ENCODE results near the gene LRRC74B.

- TF ChIP-seq, protein P1, sequence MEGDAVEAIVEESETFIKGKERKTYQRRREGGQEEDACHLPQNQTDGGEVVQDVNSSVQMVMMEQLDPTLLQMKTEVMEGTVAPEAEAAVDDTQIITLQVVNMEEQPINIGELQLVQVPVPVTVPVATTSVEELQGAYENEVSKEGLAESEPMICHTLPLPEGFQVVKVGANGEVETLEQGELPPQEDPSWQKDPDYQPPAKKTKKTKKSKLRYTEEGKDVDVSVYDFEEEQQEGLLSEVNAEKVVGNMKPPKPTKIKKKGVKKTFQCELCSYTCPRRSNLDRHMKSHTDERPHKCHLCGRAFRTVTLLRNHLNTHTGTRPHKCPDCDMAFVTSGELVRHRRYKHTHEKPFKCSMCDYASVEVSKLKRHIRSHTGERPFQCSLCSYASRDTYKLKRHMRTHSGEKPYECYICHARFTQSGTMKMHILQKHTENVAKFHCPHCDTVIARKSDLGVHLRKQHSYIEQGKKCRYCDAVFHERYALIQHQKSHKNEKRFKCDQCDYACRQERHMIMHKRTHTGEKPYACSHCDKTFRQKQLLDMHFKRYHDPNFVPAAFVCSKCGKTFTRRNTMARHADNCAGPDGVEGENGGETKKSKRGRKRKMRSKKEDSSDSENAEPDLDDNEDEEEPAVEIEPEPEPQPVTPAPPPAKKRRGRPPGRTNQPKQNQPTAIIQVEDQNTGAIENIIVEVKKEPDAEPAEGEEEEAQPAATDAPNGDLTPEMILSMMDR (conservative IDR thresholded peaks at IDR 0.05 in 1 of 2, IDR thresholded peaks at IDR 0.05 in 1 of 2; ENCODE audit: low read depth in 1 of 2, low read length in 2 of 2) = no peak
- TF ChIP-seq EZH2 (IDR thresholded peaks at IDR 0.05; ENCODE audit: low read length, missing control alignments) = no peak
Measured at GRCh38 chr22:21022507-21022906, 23.2 kb upstream of the LRRC74B start.

Measured in fibroblast of lung (primary cell).